ENCODE data around the gene USP10.

Gene USP10

DNA sequence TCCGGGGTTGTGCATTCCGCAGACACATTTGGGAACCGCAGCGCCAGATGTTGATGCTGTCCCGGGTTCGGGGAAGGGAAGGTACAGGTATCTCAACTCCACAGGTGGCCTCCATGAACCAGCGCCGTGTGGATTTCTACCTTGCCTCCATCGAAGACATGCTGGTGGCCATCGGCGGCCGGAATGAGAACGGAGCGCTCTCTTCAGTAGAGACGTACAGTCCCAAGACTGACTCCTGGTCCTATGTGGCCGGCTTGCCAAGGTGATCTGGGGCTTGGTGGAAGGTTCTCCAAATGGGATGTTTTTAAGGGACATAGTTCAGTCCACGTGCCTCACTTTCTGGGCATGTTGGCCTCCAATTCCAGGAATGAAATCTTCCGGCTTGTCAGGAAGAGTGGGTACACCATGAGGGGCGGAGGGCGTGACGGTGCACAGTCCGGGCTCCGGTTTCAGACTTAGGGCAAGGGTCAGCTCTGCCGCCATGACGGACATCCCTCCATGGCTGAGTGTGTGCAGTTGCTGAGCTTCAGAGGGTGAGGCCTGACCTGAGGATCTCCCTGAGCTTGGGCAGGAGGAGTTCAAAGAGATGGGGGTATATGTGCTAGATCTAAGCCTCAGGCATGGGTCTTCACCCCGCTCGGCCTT, 40.0 kb upstream of the USP10 start:
- Histone ChIP-seq H3K4me2 (peak overlapping the region in 5 of 11 experiments; percentile 18 to 64 (median 50); a peak in 6 of 22 replicates), H4K20me1 (peaks cover 15 to 99% (median 79%) of the 10 kb centered on the region in 11 experiments; a peak in 20 of 22 replicates), H3K9me3 (replicated peaks in 1 of 11) (no peaks in the 10 kb centered on the region), H3K4me1 (peaks cover 33 to 63% (median 53%) of the 10 kb centered on the region in 10 experiments), H3K27ac (0 out of 22 replicates have a peak overlapping the region, but pooled peaks of 1 of the 11 experiments have one; percentile 18), H3K36me3 (peaks cover 77 to 100% (median 91%) of the 10 kb centered on the region in 11 experiments), H3K9ac (0 out of 22 replicates have a peak overlapping the region, but pooled peaks of 1 of the 11 experiments have one; percentile 26), H3K4me3 (no peak overlapping the region), H3K27me3 (no peaks in the 10 kb centered on the region)
- TF ChIP-seq Cebpa-rat (IDR thresholded peaks at IDR 0.05) = no peak

DNA sequence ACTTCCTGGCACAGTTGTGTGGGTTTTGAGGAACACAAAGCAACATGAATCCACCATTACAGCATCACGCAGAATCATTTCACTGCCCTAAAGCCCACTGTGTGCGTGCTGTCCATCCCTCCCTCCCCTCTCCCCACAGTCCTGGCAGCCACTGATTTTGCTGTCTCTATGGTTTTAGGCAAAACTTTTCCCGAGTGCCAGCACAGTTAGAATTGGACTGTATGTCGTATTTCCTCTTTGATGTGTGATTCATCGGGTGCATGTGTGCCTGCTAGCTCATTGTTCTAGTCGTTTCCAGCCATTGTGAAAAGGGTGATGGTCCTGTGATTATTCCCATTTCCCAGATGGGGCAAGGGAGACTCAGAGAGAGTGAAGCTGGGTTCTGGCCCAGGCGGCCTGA, 38.8 kb upstream of the USP10 start:
- Histone ChIP-seq H3K9ac (peak overlapping the region in 2 of 11 experiments; percentile 23 to 26; a peak in 1 of 22 replicates), H4K20me1 (peaks cover 15 to 99% (median 77%) of the 10 kb centered on the region in 11 experiments; a peak in 20 of 22 replicates), H3K36me3 (peaks cover 78 to 100% (median 92%) of the 10 kb centered on the region in 11 experiments), H3K4me3 (no peak overlapping the region), H3K27me3 (no peaks in the 10 kb centered on the region), H3K4me2 (peak overlapping the region in 6 of 11 experiments; percentile 4 to 64 (median 46); a peak in 10 of 22 replicates), H3K9me3 (replicated peaks in 1 of 11) (no peaks in the 10 kb centered on the region), H3K4me1 (peaks cover 33 to 60% (median 51%) of the 10 kb centered on the region in 10 experiments), H3K27ac (peak overlapping the region in 5 of 11 experiments; percentile 4 to 38 (median 18); a peak in 4 of 22 replicates)
- no peak for TF ChIP-seq Cebpa-rat (IDR thresholded peaks at IDR 0.05)

DNA sequence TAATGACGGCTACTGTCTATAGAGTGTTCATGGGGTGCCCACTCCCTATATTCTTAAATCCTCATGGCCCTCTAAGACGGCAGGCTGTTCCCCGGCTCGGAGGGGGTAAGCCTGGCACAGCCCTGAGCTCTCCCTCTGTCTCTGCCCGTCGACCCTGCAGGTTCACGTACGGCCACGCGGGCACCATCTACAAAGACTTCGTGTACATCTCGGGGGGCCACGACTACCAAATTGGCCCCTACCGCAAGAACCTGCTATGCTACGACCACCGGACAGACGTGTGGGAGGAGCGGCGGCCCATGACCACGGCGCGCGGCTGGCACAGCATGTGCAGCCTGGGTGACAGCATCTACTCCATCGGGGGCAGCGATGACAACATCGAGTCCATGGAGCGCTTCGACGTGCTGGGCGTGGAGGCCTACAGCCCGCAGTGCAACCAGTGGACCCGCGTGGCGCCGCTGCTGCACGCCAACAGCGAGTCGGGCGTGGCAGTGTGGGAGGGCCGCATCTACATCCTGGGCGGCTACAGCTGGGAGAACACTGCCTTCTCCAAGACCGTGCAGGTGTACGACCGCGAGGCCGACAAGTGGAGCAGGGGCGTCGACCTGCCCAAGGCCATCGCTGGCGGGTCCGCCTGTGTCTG, 38.3 kb upstream of the USP10 start:
- Histone ChIP-seq H3K9ac (no peak overlapping the region), H3K36me3 (peaks cover 80 to 100% (median 94%) of the 10 kb centered on the region in 11 experiments), H3K9me3 (replicated peaks in 1 of 11) (no peaks in the 10 kb centered on the region), H3K27me3 (no peaks in the 10 kb centered on the region), H3K4me2 (peak overlapping the region in 7 of 11 experiments; percentile 18 to 92 (median 56); a peak in 10 of 22 replicates), H3K4me1 (peaks cover 33 to 55% (median 45%) of the 10 kb centered on the region in 10 experiments), H3K27ac (peak overlapping the region in 2 of 11 experiments; percentile 17 to 18; a peak in 1 of 22 replicates), H3K4me3 (no peak overlapping the region), H4K20me1 (peaks cover 15 to 98% (median 74%) of the 10 kb centered on the region in 11 experiments; a peak in 20 of 22 replicates)
- TF ChIP-seq Cebpa-rat (IDR thresholded peaks at IDR 0.05) = no peak

DNA sequence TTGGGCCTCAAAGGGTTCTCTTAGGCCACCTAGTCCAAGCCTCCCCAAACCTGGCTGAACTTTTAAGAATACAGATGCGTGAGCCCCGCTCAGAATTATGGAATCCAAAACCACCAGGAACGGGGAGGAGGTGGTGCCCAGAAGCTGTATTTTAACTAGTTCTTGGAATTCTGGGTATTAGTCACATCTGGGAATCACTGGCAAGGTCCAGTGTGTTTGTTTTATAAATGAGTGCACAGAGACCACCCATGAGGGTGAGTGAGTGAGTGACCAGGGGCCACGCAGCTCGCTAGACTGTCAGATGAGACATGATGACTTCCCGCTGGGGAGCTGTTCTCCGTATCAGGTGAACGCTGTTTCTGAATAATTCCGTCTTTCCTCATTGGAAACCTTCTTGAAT, 37.3 kb upstream of the USP10 start:
- no peak overlapping the region for H3K4me3 ChIP-seq
- H4K20me1 ChIP-seq = peaks cover 15 to 95% (median 65%) of the 10 kb centered on the region in 11 experiments; a peak in 20 of 22 replicates
- H3K9me3 ChIP-seq (replicated peaks in 1 of 11) = no peaks in the 10 kb centered on the region
- peak overlapping the region in 6 of 11 experiments; percentile 58 to 92 (median 72); a peak in 10 of 22 replicates for H3K4me2 ChIP-seq
- peaks cover 33 to 55% (median 42%) of the 10 kb centered on the region in 10 experiments for H3K4me1 ChIP-seq
- no peak overlapping the region for H3K27ac ChIP-seq
- no peaks in the 10 kb centered on the region for H3K27me3 ChIP-seq
- H3K9ac ChIP-seq = peak overlapping the region in 1 of 11 experiments; percentile 2; a peak in 1 of 22 replicates
- peaks cover 70 to 100% (median 86%) of the 10 kb centered on the region in 11 experiments for H3K36me3 ChIP-seq
- no peak for TF ChIP-seq Cebpa-rat (IDR thresholded peaks at IDR 0.05)

DNA sequence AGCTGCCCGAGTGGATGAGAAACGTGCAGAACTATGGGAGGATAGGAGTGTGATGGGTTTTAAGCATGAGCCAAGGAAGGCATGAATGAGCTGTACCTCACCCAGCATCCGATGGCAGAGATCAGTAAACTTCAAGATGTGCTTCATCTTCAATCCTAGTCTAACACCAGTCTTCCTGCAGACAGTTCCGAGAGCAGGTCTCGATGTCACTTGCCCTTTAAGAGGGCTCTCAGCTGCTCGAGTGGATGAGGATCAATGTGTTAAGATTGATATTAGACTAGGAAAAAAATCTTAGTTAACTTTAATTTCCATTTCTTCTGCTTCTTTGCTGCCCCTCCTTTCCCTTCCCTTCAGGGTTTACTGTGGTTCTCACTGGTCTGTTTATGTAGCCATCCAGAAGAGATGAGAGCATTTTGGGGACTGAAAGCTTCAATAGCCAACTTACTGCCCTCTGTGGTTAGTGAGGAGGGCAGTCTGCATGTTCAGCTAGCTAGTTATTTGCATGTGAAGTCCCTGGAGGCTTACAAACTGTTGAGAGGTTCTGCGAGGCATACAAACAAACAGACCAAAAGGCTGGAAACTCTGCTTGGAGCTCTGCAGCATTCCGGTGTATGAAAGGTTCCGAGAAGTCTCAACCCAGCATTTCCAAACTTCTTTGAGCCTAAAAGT, 36.2 kb upstream of the USP10 start:
- H3K27me3 ChIP-seq = no peaks in the 10 kb centered on the region
- H3K9ac ChIP-seq = peak overlapping the region in 8 of 11 experiments; percentile 1 to 56 (median 29); a peak in 12 of 22 replicates
- TF ChIP-seq Cebpa-rat (IDR thresholded peaks at IDR 0.05) = no peak
- 0 out of 22 replicates have a peak overlapping the region, but pooled peaks of 1 of the 11 experiments have one; percentile 4 for H3K27ac ChIP-seq
- peaks cover 15 to 90% (median 57%) of the 10 kb centered on the region in 11 experiments; a peak in 19 of 22 replicates for H4K20me1 ChIP-seq
- peaks cover 59 to 99% (median 76%) of the 10 kb centered on the region in 11 experiments for H3K36me3 ChIP-seq
- H3K4me3 ChIP-seq = peak overlapping the region in 1 of 10 experiments; percentile 11; a peak in 1 of 20 replicates
- no peaks in the 10 kb centered on the region for H3K9me3 ChIP-seq (replicated peaks in 1 of 11)
- peak overlapping the region; percentile 11 to 92 (median 65); a peak in 20 of 22 replicates for H3K4me2 ChIP-seq
- H3K4me1 ChIP-seq = peaks cover 33 to 54% (median 42%) of the 10 kb centered on the region in 10 experiments

DNA sequence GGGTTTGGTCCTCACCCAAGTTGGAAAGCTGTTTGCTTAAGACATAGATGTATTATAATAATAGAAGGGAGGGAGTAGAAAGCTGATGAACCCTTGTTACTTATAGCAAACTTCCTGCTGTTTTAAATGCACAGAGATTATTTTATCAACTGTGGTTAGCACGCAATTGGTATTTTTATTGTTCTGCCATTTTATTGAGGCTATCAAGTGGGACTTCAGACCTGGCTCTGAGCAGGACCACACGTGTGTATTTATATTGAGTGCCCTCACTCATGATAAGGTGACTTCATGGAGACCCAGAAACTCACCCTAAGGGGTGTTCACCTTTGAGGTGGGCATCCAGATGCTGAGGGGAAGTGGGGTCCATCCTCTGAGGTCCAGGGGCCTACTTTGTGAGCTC, 34.4 kb upstream of the USP10 start:
- H4K20me1 ChIP-seq = peaks cover 11 to 72% (median 39%) of the 10 kb centered on the region in 11 experiments; a peak in 18 of 22 replicates
- H3K9ac ChIP-seq = no peak overlapping the region
- H3K4me1 ChIP-seq = peaks cover 25 to 46% (median 40%) of the 10 kb centered on the region in 10 experiments
- H3K9me3 ChIP-seq (replicated peaks in 1 of 11) = no peaks in the 10 kb centered on the region
- peaks cover 41 to 81% (median 58%) of the 10 kb centered on the region in 11 experiments for H3K36me3 ChIP-seq
- H3K4me2 ChIP-seq = peak overlapping the region in 2 of 11 experiments; percentile 90 to 92; a peak in 2 of 22 replicates
- no peak overlapping the region for H3K4me3 ChIP-seq
- H3K27ac ChIP-seq = no peak overlapping the region
- H3K27me3 ChIP-seq = no peaks in the 10 kb centered on the region
- no peak for TF ChIP-seq Cebpa-rat (IDR thresholded peaks at IDR 0.05)

DNA sequence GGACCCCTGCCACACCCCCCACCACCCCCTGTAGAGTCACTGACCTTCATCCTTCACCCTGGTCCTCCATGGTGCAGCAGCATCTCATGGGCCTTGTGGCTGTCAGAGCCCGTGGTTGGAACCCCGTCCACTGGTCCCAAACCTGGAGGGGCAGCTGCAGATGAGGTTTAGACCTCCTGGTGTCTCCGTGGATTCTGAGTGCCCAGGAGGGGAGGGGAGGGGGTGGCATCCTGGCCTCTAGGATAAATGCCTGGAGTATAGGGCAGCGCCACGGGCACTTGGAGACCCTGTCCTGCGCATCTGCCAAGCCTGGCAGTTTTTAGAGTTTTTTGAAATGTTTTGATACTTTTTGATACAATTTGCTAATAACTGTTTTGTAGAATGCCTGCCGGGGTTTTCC, 34.0 kb upstream of the USP10 start:
- H3K27me3 ChIP-seq = no peaks in the 10 kb centered on the region
- peaks cover 21 to 42% (median 38%) of the 10 kb centered on the region in 10 experiments for H3K4me1 ChIP-seq
- H3K4me3 ChIP-seq = no peak overlapping the region
- no peaks in the 10 kb centered on the region for H3K9me3 ChIP-seq (replicated peaks in 1 of 11)
- H3K27ac ChIP-seq = no peak overlapping the region
- peaks cover 11 to 67% (median 34%) of the 10 kb centered on the region in 11 experiments; a peak in 17 of 22 replicates for H4K20me1 ChIP-seq
- no peak overlapping the region for H3K4me2 ChIP-seq
- no peak for TF ChIP-seq Cebpa-rat (IDR thresholded peaks at IDR 0.05)
- H3K9ac ChIP-seq = no peak overlapping the region
- peaks cover 37 to 77% (median 53%) of the 10 kb centered on the region in 11 experiments for H3K36me3 ChIP-seq

DNA sequence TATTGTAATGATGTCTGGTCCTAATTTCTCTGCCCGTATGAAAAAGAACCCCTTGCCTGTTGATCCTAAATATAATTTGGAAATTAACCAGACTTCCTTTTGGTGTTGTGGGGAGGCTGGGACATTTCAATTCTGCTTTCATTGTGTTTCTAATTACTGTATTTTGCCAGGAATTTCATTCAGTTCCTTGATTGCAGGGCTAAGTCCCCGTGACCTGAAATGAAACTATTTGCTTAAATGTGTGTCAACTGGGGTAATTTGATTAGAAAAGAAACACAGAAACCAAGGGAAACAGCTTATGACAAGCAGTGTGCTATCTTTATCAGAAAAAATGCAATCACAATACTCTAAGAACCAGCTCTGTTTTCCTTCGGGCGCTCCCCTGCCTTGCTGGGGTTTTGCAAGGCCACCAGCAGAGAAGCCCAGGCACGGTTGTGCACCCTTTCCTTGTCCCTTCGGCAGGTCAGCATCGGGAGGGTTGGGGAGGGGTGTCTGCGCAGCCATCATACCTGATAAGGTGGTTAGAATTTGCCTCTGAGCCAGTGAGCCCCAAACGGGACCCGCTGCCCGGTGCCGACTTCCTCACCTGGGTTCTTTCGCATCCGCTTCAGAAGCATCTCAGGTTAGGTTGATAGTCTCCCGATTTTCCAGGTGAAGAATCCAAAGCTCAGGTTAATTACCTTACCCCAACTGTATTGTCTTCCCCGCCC, 32.0 kb upstream of the USP10 start:
- no peak for TF ChIP-seq Cebpa-rat (IDR thresholded peaks at IDR 0.05)
- H3K9ac ChIP-seq = no peak overlapping the region
- H3K4me3 ChIP-seq = no peak overlapping the region
- H4K20me1 ChIP-seq = peaks cover 11 to 48% (median 24%) of the 10 kb centered on the region in 11 experiments; a peak in 17 of 22 replicates
- H3K9me3 ChIP-seq (replicated peaks in 1 of 11) = no peaks in the 10 kb centered on the region
- H3K27ac ChIP-seq = no peak overlapping the region
- H3K4me1 ChIP-seq = peaks cover 18 to 34% (median 27%) of the 10 kb centered on the region in 10 experiments
- H3K4me2 ChIP-seq = no peak overlapping the region
- H3K27me3 ChIP-seq = no peaks in the 10 kb centered on the region
- H3K36me3 ChIP-seq = peaks cover 17 to 57% (median 35%) of the 10 kb centered on the region in 11 experiments

All from BLaER1 treated with 17β-estradiol and CSF1 and Interleukin-3, amounts not matched to agents 10 nM and 100 nM (cell line).